Tibial nerve (tissue), 4 donors: ENCODE results near the gene NME1.

Experiments
- EP300 ChIP-seq, 2 donors: sonication (generic); formaldehyde crosslinking; IDR thresholded peaks; one replicate each; pipeline ENCODE4 v1.6.1; 2017; ENCODE audit warnings: antibody characterized with exemption in 2 of 2, mild to moderate bottlenecking in 1 of 2
- POLR2A ChIP-seq, 2 donors: fragments of 450-650 bp; IDR thresholded peaks; one replicate each; pipeline ENCODE4 v1.6.1; 2017; ENCODE audit warnings: antibody characterized with exemption in 2 of 2, mild to moderate bottlenecking in 2 of 2, moderate library complexity in 2 of 2
- TF ChIP-seq, protein P1 (sequence below), 5 experiments: fragments of 200-600 bp in 3 of 5; fragments of 450-650 bp in 2 of 5; sonication (generic) in 3 of 5; IDR thresholded peaks; one replicate each; pipeline ENCODE4 v1.5.1; 2016 to 2019; ENCODE audit warnings: antibody characterized with exemption in 5 of 5, mild to moderate bottlenecking in 3 of 5, moderate library complexity in 2 of 5

DNA sequence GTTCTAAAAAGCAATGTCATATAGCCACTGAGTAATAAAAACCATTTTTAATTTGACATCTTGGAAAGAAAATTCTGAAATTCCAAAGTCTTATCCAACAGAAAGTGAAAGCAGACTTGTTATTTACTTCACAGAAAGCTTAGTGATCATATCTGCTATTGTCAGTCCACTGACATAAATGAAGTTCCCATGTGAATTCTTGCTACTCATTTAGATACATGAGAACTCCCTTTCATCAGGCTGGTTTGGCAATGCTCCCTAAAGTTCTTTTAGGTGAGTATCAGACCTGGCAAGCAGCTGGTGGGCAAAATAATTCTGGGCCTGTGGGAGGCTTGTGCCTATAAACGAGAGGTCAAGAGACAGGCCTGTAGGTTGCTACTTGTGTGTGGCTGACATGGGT, 36.3 kb downstream of the NME1 start:
- TF ChIP-seq, protein P1, sequence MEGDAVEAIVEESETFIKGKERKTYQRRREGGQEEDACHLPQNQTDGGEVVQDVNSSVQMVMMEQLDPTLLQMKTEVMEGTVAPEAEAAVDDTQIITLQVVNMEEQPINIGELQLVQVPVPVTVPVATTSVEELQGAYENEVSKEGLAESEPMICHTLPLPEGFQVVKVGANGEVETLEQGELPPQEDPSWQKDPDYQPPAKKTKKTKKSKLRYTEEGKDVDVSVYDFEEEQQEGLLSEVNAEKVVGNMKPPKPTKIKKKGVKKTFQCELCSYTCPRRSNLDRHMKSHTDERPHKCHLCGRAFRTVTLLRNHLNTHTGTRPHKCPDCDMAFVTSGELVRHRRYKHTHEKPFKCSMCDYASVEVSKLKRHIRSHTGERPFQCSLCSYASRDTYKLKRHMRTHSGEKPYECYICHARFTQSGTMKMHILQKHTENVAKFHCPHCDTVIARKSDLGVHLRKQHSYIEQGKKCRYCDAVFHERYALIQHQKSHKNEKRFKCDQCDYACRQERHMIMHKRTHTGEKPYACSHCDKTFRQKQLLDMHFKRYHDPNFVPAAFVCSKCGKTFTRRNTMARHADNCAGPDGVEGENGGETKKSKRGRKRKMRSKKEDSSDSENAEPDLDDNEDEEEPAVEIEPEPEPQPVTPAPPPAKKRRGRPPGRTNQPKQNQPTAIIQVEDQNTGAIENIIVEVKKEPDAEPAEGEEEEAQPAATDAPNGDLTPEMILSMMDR (IDR thresholded peaks at IDR 0.05), result no peak
- no peak for TF ChIP-seq POLR2A (IDR thresholded peaks at IDR 0.05)
- TF ChIP-seq EP300 (IDR thresholded peaks at IDR 0.05), result no peak
